Vagina (tissue), 2 donors: ENCODE data around the gene ANKRD28.

Source experiments
- CTCF ChIP-seq, 3 experiments: fragments of 450-650 bp in 2 of 3; fragments of 200-600 bp in 1 of 3; sonication (generic) in 1 of 3; IDR thresholded peaks; one replicate each; pipeline ENCODE4 v1.5.1; 2017 to 2019; ENCODE audit warnings: antibody characterized with exemption in 3 of 3, mild to moderate bottlenecking in 2 of 3, moderate library complexity in 2 of 3
- POLR2A ChIP-seq, 2 donors: fragments of 450-650 bp; IDR thresholded peaks; one replicate each; pipeline ENCODE4 v1.6.1; 2017; ENCODE audit warnings: antibody characterized with exemption in 2 of 2, mild to moderate bottlenecking in 2 of 2, moderate library complexity in 2 of 2
- POLR2AphosphoS5 ChIP-seq, 2 donors: sonication (generic); formaldehyde crosslinking; IDR thresholded peaks; one replicate each; pipeline ENCODE4 v1.9.0; 2017; ENCODE audit warnings: antibody characterized with exemption in 2 of 2, mild to moderate bottlenecking in 2 of 2, low read depth in 1 of 2; ENCODE audit not compliant: insufficient read depth in 1 of 2

GRCh38 chr3:15823092-15823491 is 25.3 kb upstream of the ANKRD28 start:
- TF ChIP-seq CTCF (IDR thresholded peaks at IDR 0.05) (no peak), POLR2A (IDR thresholded peaks at IDR 0.05) (no peak), POLR2AphosphoS5 (IDR thresholded peaks at IDR 0.05; ENCODE audit: insufficient read depth in 1 of 2, low read depth in 1 of 2) (no peak)
